CD14-positive monocyte (primary cell): Measurements from ENCODE around the gene COPS2. TPM values are rescaled to one million over a fixed set of nuclear protein-coding genes. Genes with fewer than 3 reads are reported as not detected.

Source experiments
- DNase-seq, 3 donors: peaks; one replicate each; pipeline ENCODE4 v3.0.0-alpha.2; 2011 to 2022
- H2AFZ ChIP-seq: 2 replicates; pipeline ENCODE4 v1.6.0; 2012; ENCODE audit warnings: mild to moderate bottlenecking, low read depth, low read length, inconsistent platforms; ENCODE audit not compliant: insufficient read depth, poor library complexity, severe bottlenecking
- H3K27ac ChIP-seq, 2 donors: 1 replicate in 1 of 2; 2 replicates in 1 of 2; pipeline ENCODE4 v1.5.1; 2012 to 2013; ENCODE audit warnings: low read length in 2 of 2, control low read depth in 1 of 2, inconsistent platforms in 1 of 2, low read depth in 1 of 2, mild to moderate bottlenecking in 1 of 2
- H3K27me3 ChIP-seq, 2 donors: one replicate each; pipeline versions ENCODE4 v1.6.0 to v1.6.1; 2011 to 2013; ENCODE audit warnings: low read length in 2 of 2; ENCODE audit not compliant: control insufficient read depth in 2 of 2, insufficient read depth in 2 of 2
- H3K36me3 ChIP-seq, 2 donors: replicated peaks in 1 of 2; 1 replicate in 1 of 2; 2 replicates in 1 of 2; pipeline versions ENCODE4 v1.5.1 to v1.6.1; 2012 to 2013; ENCODE audit warnings: low read length in 2 of 2, control low read depth in 1 of 2, inconsistent platforms in 1 of 2, mild to moderate bottlenecking in 1 of 2; ENCODE audit not compliant: insufficient read depth in 2 of 2, control insufficient read depth in 1 of 2
- H3K4me1 ChIP-seq, 2 donors: 1 replicate in 1 of 2; 2 replicates in 1 of 2; pipeline versions ENCODE4 v1.5.1 to v1.6.1; 2012 to 2013; ENCODE audit warnings: low read length in 2 of 2, control low read depth in 1 of 2, inconsistent platforms in 1 of 2, mild to moderate bottlenecking in 1 of 2, moderate library complexity in 1 of 2; ENCODE audit not compliant: insufficient read depth in 2 of 2, control insufficient read depth in 1 of 2
- H3K4me2 ChIP-seq: replicated peaks from 2 replicates; pipeline ENCODE3; 2012; ENCODE audit warnings: low read length, moderate library complexity, mild to moderate bottlenecking; ENCODE audit not compliant: poor library complexity, severe bottlenecking; ENCODE audit errors: extremely low read depth
- H3K4me3 ChIP-seq, 3 experiments: fragments of 200-600 bp in 1 of 3; sonication (generic) in 1 of 3; replicated peaks in 1 of 3; 1 replicate in 2 of 3; 2 replicates in 1 of 3; pipeline ENCODE4 v1.5.1; 2011 to 2013; ENCODE audit warnings: low read length in 3 of 3, mild to moderate bottlenecking in 3 of 3, control low read depth in 2 of 3, low read depth in 2 of 3, inconsistent platforms in 1 of 3, moderate library complexity in 1 of 3
- H3K79me2 ChIP-seq: 2 replicates; pipeline ENCODE4 v1.6.0; 2012; ENCODE audit warnings: mild to moderate bottlenecking, control low read depth, inconsistent platforms, low read length, moderate library complexity; ENCODE audit not compliant: insufficient read depth
- H3K9ac ChIP-seq: 2 replicates; pipeline ENCODE4 v1.6.0; 2017; ENCODE audit warnings: low read length, mild to moderate bottlenecking; ENCODE audit not compliant: insufficient read depth, poor library complexity, severe bottlenecking
- H3K9me3 ChIP-seq, 2 donors: replicated peaks in 1 of 2; 1 replicate in 1 of 2; 2 replicates in 1 of 2; pipeline versions ENCODE4 v1.5.1 to v1.6.1; 2012 to 2013; ENCODE audit warnings: low read length in 2 of 2, control low read depth in 1 of 2; ENCODE audit not compliant: control insufficient read depth in 1 of 2, insufficient read depth in 1 of 2
- H4K20me1 ChIP-seq: 2 replicates; pipeline ENCODE4 v1.6.0; 2012; ENCODE audit warnings: mild to moderate bottlenecking, low read length, control low read depth, moderate library complexity; ENCODE audit not compliant: insufficient read depth
- H3K27ac Mint-ChIP-seq, 7 donors: one replicate each; pipeline ENCODE4 v1.8.0; 2020; ENCODE audit warnings: mild to moderate bottlenecking in 7 of 7, mixed read lengths in 7 of 7, moderate library complexity in 6 of 7, inconsistent platforms in 2 of 7
- H3K27me3 Mint-ChIP-seq, 3 donors: one replicate each; pipeline ENCODE4 v1.8.0; 2021 to 2022; ENCODE audit warnings: low read depth in 3 of 3, mild to moderate bottlenecking in 3 of 3, mixed read lengths in 3 of 3, moderate library complexity in 3 of 3, inconsistent platforms in 1 of 3
- H3K36me3 Mint-ChIP-seq, 2 donors: one replicate each; pipeline ENCODE4 v1.8.0; 2020; ENCODE audit warnings: mixed read lengths in 2 of 2, inconsistent platforms in 1 of 2, mild to moderate bottlenecking in 1 of 2
- H3K4me1 Mint-ChIP-seq: one replicate; pipeline ENCODE4 v1.8.0; 2020; ENCODE audit warnings: mild to moderate bottlenecking, mixed read lengths
- H3K4me3 Mint-ChIP-seq, 2 donors: one replicate each; pipeline ENCODE4 v1.8.0; 2020; ENCODE audit warnings: mild to moderate bottlenecking in 2 of 2, mixed read lengths in 2 of 2, moderate library complexity in 1 of 2
- H3K9me3 Mint-ChIP-seq, 7 donors: one replicate each; pipeline ENCODE4 v1.8.0; 2020 to 2022; ENCODE audit warnings: mixed read lengths in 7 of 7, mild to moderate bottlenecking in 6 of 7, moderate library complexity in 6 of 7, inconsistent platforms in 2 of 7
- CTCF ChIP-seq: fragments of 200-600 bp; IDR thresholded peaks from one replicate; pipeline ENCODE4 v1.8.0; 2022; ENCODE audit warnings: antibody characterized with exemption, mild to moderate bottlenecking
- WGBS: methylation state at CpG from one replicate; pipeline ENCODE4 v1.1.5; 2013; ENCODE audit warnings: missing lambda C conversion rate; ENCODE audit not compliant: insufficient coverage; 5-methylcytosine and 5-hydroxymethylcytosine counted together
- intact Hi-C, 2 donors: fragments of 100-400 bp; cut with micrococcal nuclease; formaldehyde crosslinking; loops; one replicate each; pipeline versions ENCODE4 v1.15.0 to v1.15.1; 2023
- polyA plus RNA-seq, 3 donors: library from polyadenylated mRNA; depleted of rRNA in 1 of 3; unstranded in 2 of 3; stranded (reverse) in 1 of 3; fragments of 300-500 nt in 2 of 3; fragments of >200 nt in 1 of 3; fragmentation: Illumina TruSeq in 2 of 3; gene quantifications; 1 replicate in 2 of 3; 2 replicates in 1 of 3; pipeline ENCODE4 v1.2.3, GENCODE V29; 2012 to 2021

Gene COPS2
- polyA plus RNA-seq, 3 donors: 22.2 to 36.1 (median 32.4) TPM

- Histone ChIP-seq H3K36me3 (no peaks in the 10 kb centered on the region), H3K9me3 (no peaks in the 10 kb centered on the region), H3K4me1 (peaks cover 14 to 16% of the 10 kb centered on the region in 2 donors), H3K4me2 (no peak overlapping the region), H3K4me3 (no peak overlapping the region), H2AFZ (no peak overlapping the region), H3K27ac (peak overlapping the region in 1 of 2 donors; percentile 32), H3K79me2 (peaks cover 45% of the 10 kb centered on the region), H3K27me3 (no peaks in the 10 kb centered on the region), H4K20me1 (no peaks in the 10 kb centered on the region), H3K9ac (no peak overlapping the region)
- H3K27me3 Mint-ChIP-seq: peaks cover 0 to 2% (median 0%) of the 10 kb centered on the region in 3 donors
- peaks cover 0 to 2% (median 0%) of the 10 kb centered on the region in 7 donors for H3K9me3 Mint-ChIP-seq
- H3K4me3 Mint-ChIP-seq: no peak overlapping the region
- no peak for TF ChIP-seq CTCF
- no peak overlapping the region for H3K27ac Mint-ChIP-seq
- intact Hi-C loops: no loop called here
- WGBS: no CpG with 5 or more reads among the region's 3 CpGs
- peaks cover 7 to 10% of the 10 kb centered on the region in 2 donors for H3K36me3 Mint-ChIP-seq
- DNase-seq: no peak
- H3K4me1 Mint-ChIP-seq: peaks cover 35% of the 10 kb centered on the region
Observed at GRCh38 chr15:49174902-49175301, 19.5 kb upstream of the COPS2 start.

DNA sequence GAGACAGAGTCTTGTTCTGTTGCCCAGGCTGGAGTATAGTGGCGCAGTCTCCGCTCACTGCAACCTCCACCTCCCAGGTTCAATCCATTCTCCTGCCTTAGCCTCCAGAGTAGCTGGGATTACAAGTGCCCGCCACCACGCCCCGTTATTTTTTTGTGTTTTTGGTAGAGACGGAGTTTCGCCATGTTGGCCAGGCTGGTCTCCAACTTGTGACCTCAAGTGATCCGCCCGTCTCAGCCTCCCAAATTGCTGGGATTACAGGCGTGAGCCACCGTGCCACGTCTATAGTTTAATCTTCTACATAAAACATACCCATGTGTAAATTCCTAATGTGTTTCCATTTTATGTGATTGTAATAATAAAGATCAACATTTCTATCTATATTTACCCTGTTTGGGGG, 16.4 kb upstream of the COPS2 start:
- H3K4me3 ChIP-seq: no peak overlapping the region
- no peak overlapping the region for H3K4me2 ChIP-seq
- H3K27me3 ChIP-seq: no peaks in the 10 kb centered on the region
- no peak overlapping the region for H3K9ac ChIP-seq
- peaks cover 45% of the 10 kb centered on the region for H3K79me2 ChIP-seq
- Mint-ChIP-seq H3K4me3 (no peak overlapping the region), H3K36me3 (peaks cover 2 to 5% of the 10 kb centered on the region in 2 donors), H3K27me3 (peaks cover 0 to 2% (median 0%) of the 10 kb centered on the region in 3 donors), H3K4me1 (peaks cover 38% of the 10 kb centered on the region), H3K27ac (peak overlapping the region in 1 of 7 donors; percentile 30), H3K9me3 (peaks cover 0 to 2% (median 0%) of the 10 kb centered on the region in 7 donors)
- WGBS: no CpG with 5 or more reads among the region's 12 CpGs
- DNase-seq: no peak
- intact Hi-C loops: no loop called here
- H3K27ac ChIP-seq: no peak overlapping the region
- no peaks in the 10 kb centered on the region for H3K36me3 ChIP-seq
- H4K20me1 ChIP-seq: no peaks in the 10 kb centered on the region
- peaks cover 14 to 16% of the 10 kb centered on the region in 2 donors for H3K4me1 ChIP-seq
- H3K9me3 ChIP-seq: no peaks in the 10 kb centered on the region
- no peak for TF ChIP-seq CTCF
- no peak overlapping the region for H2AFZ ChIP-seq
